Activated CD4-positive, alpha-beta T cell treated with anti-CD3 and anti-CD28 coated beads, Interleukin-2, amount 10 ng/mL, durations not matched to agents 7 days and 5 days (primary cell): ENCODE data around the gene BCAT1. TPM values are rescaled to one million over a fixed set of nuclear protein-coding genes. Genes with fewer than 3 reads are reported as not detected.

Source experiments
- CTCF ChIA-PET: fragments of 350-600 bp; sonication (Branson Sonifier 250); formaldehyde crosslinking; loops from one replicate; lab custom pipeline; 2021; ENCODE audit warnings: antibody characterized with exemption; lab: Charles Lee
- POLR2A ChIA-PET: fragments of 350-600 bp; sonication (Branson Sonifier 250); formaldehyde crosslinking; loops from one replicate; lab custom pipeline; 2021; ENCODE audit warnings: antibody characterized with exemption; lab: Charles Lee
- DNase-seq: peaks from one replicate; pipeline ENCODE4 v3.0.0-alpha.2; 2020
- H3K27ac Mint-ChIP-seq: one replicate; pipeline ENCODE4 v1.8.0; 2021; ENCODE audit warnings: mild to moderate bottlenecking, moderate library complexity, mixed read lengths
- H3K27me3 Mint-ChIP-seq: one replicate; pipeline ENCODE4 v1.8.0; 2021; ENCODE audit warnings: mixed read lengths
- H3K36me3 Mint-ChIP-seq: one replicate; pipeline ENCODE4 v1.8.0; 2021; ENCODE audit warnings: low read depth, mixed read lengths
- H3K4me1 Mint-ChIP-seq: one replicate; pipeline ENCODE4 v1.8.0; 2021; ENCODE audit warnings: mixed read lengths
- H3K4me3 Mint-ChIP-seq: one replicate; pipeline ENCODE4 v1.8.0; 2021; ENCODE audit warnings: mild to moderate bottlenecking, moderate library complexity, mixed read lengths
- H3K9me3 Mint-ChIP-seq: one replicate; pipeline ENCODE4 v1.8.0; 2021; ENCODE audit warnings: mixed read lengths
- total RNA-seq, 2 experiments: library from RNA; stranded (reverse); gene quantifications; one replicate each; pipeline ENCODE4 v1.2.3, GENCODE V29; 2021

BCAT1 gene
- total RNA-seq, 2 experiments from 2014 or later: 6.9 to 7.3 TPM

- Mint-ChIP-seq H3K4me3 (peak overlapping the region; percentile 90), H3K27me3 (peaks cover 14% of the 10 kb centered on the region), H3K4me1 (peaks cover 34% of the 10 kb centered on the region), H3K9me3 (no peaks in the 10 kb centered on the region), H3K36me3 (peaks cover 4% of the 10 kb centered on the region), H3K27ac (peak overlapping the region; percentile 91)
- CTCF ChIA-PET: interaction anchor here (1.2 kb wide), 1 partner anchor 13 kb away, joined by 4 read pairs; no protein-coding TSS in a partner anchor
- DNase-seq: peak; percentile 26
- POLR2A ChIA-PET: interaction anchor here (1.0 kb wide), 1 partner anchor 45 kb away, joined by 6 read pairs; no protein-coding TSS in a partner anchor
These were observed 47.1 kb downstream of the BCAT1 start for GRCh38 chr12:24901576-24902461.

- ChIA-PET POLR2A (no interaction called here), CTCF (interaction anchor here (1.2 kb wide), 1 partner anchor 12 kb away, joined by 4 read pairs; no protein-coding TSS in a partner anchor)
- peaks cover 4% of the 10 kb centered on the region for H3K36me3 Mint-ChIP-seq
- no peak for DNase-seq
- H3K27ac Mint-ChIP-seq: no peak overlapping the region
- peaks cover 34% of the 10 kb centered on the region for H3K4me1 Mint-ChIP-seq
- H3K4me3 Mint-ChIP-seq: no peak overlapping the region
- H3K9me3 Mint-ChIP-seq: no peaks in the 10 kb centered on the region
- peaks cover 14% of the 10 kb centered on the region for H3K27me3 Mint-ChIP-seq
These were observed 48.7 kb downstream of the BCAT1 start for GRCh38 chr12:24900196-24900595.

- H3K27me3 Mint-ChIP-seq: peaks cover 15% of the 10 kb centered on the region
- no peaks in the 10 kb centered on the region for H3K9me3 Mint-ChIP-seq
- peaks cover 34% of the 10 kb centered on the region for H3K4me1 Mint-ChIP-seq
- no peak overlapping the region for H3K4me3 Mint-ChIP-seq
- CTCF ChIA-PET: interaction anchor here (0.6 kb wide), 1 partner anchor 46 kb away, joined by 3 read pairs; no protein-coding TSS in a partner anchor
- H3K27ac Mint-ChIP-seq: no peak overlapping the region
- no peak for DNase-seq
- H3K36me3 Mint-ChIP-seq: peaks cover 4% of the 10 kb centered on the region
- POLR2A ChIA-PET: no interaction called here
These were observed 49.3 kb downstream of the BCAT1 start for GRCh38 chr12:24899503-24900075.

- Mint-ChIP-seq H3K36me3 (peaks cover 4% of the 10 kb centered on the region), H3K4me3 (no peak overlapping the region), H3K27ac (no peak overlapping the region), H3K27me3 (peaks cover 12% of the 10 kb centered on the region), H3K9me3 (no peaks in the 10 kb centered on the region), H3K4me1 (peaks cover 31% of the 10 kb centered on the region)
- POLR2A ChIA-PET: no interaction called here
- no peak for DNase-seq
- CTCF ChIA-PET: no interaction called here
These were observed 50.3 kb downstream of the BCAT1 start for GRCh38 chr12:24898606-24899005.

- CTCF ChIA-PET: no interaction called here
- H3K36me3 Mint-ChIP-seq: peaks cover 4% of the 10 kb centered on the region
- no peaks in the 10 kb centered on the region for H3K9me3 Mint-ChIP-seq
- POLR2A ChIA-PET: no interaction called here
- no peak overlapping the region for H3K4me3 Mint-ChIP-seq
- no peak overlapping the region for H3K27ac Mint-ChIP-seq
- H3K27me3 Mint-ChIP-seq: peaks cover 9% of the 10 kb centered on the region
- H3K4me1 Mint-ChIP-seq: peaks cover 27% of the 10 kb centered on the region
- no peak for DNase-seq
These were observed 50.7 kb downstream of the BCAT1 start for GRCh38 chr12:24898185-24898584.

GRCh38 chr12:24896171-24896570 is 52.7 kb downstream of the BCAT1 start:
- Mint-ChIP-seq H3K27me3 (peaks cover 4% of the 10 kb centered on the region), H3K4me3 (no peak overlapping the region), H3K4me1 (peaks cover 10% of the 10 kb centered on the region), H3K27ac (no peak overlapping the region), H3K36me3 (peaks cover 4% of the 10 kb centered on the region), H3K9me3 (no peaks in the 10 kb centered on the region)
- DNase-seq: no peak
- ChIA-PET POLR2A (no interaction called here), CTCF (no interaction called here)

GRCh38 chr12:24895612-24896011 is 53.3 kb downstream of the BCAT1 start:
- Mint-ChIP-seq H3K27me3 (peaks cover 2% of the 10 kb centered on the region), H3K9me3 (no peaks in the 10 kb centered on the region), H3K36me3 (peaks cover 4% of the 10 kb centered on the region), H3K4me3 (no peak overlapping the region), H3K4me1 (peaks cover 7% of the 10 kb centered on the region), H3K27ac (no peak overlapping the region)
- POLR2A ChIA-PET: no interaction called here
- CTCF ChIA-PET: no interaction called here
- DNase-seq: no peak

- no peaks in the 10 kb centered on the region for H3K9me3 Mint-ChIP-seq
- H3K36me3 Mint-ChIP-seq: peaks cover 4% of the 10 kb centered on the region
- ChIA-PET POLR2A (no interaction called here), CTCF (no interaction called here)
- H3K27me3 Mint-ChIP-seq: peaks cover 2% of the 10 kb centered on the region
- H3K27ac Mint-ChIP-seq: no peak overlapping the region
- DNase-seq: no peak
- H3K4me1 Mint-ChIP-seq: peaks cover 4% of the 10 kb centered on the region
- no peak overlapping the region for H3K4me3 Mint-ChIP-seq
These were observed 54.0 kb downstream of the BCAT1 start for GRCh38 chr12:24894879-24895278.

GRCh38 chr12:24890048-24890803 is 58.7 kb downstream of the BCAT1 start:
- CTCF ChIA-PET: no interaction called here
- Mint-ChIP-seq H3K27me3 (peaks cover 2% of the 10 kb centered on the region), H3K36me3 (no peaks in the 10 kb centered on the region), H3K4me3 (no peak overlapping the region), H3K4me1 (no peaks in the 10 kb centered on the region), H3K9me3 (no peaks in the 10 kb centered on the region), H3K27ac (no peak overlapping the region)
- DNase-seq: no peak
- POLR2A ChIA-PET: no interaction called here

- H3K27ac Mint-ChIP-seq: no peak overlapping the region
- H3K36me3 Mint-ChIP-seq: no peaks in the 10 kb centered on the region
- no peaks in the 10 kb centered on the region for H3K4me1 Mint-ChIP-seq
- no peak overlapping the region for H3K4me3 Mint-ChIP-seq
- no peaks in the 10 kb centered on the region for H3K27me3 Mint-ChIP-seq
- POLR2A ChIA-PET: no interaction called here
- no peaks in the 10 kb centered on the region for H3K9me3 Mint-ChIP-seq
- DNase-seq: no peak
- CTCF ChIA-PET: interaction anchor here (1.5 kb wide), 1 partner anchor 11 kb away, joined by 4 read pairs; no protein-coding TSS in a partner anchor
These were observed 59.5 kb downstream of the BCAT1 start for GRCh38 chr12:24889411-24889810.

GRCh38 chr12:24888813-24889212 is 60.1 kb downstream of the BCAT1 start:
- H3K4me3 Mint-ChIP-seq: no peak overlapping the region
- no peaks in the 10 kb centered on the region for H3K27me3 Mint-ChIP-seq
- no peaks in the 10 kb centered on the region for H3K36me3 Mint-ChIP-seq
- ChIA-PET CTCF (interaction anchor here (1.5 kb wide), 1 partner anchor 12 kb away, joined by 4 read pairs; no protein-coding TSS in a partner anchor), POLR2A (no interaction called here)
- no peaks in the 10 kb centered on the region for H3K4me1 Mint-ChIP-seq
- no peak overlapping the region for H3K27ac Mint-ChIP-seq
- no peaks in the 10 kb centered on the region for H3K9me3 Mint-ChIP-seq
- no peak for DNase-seq

GRCh38 chr12:24884911-24885310 is 64.0 kb downstream of the BCAT1 start:
- Mint-ChIP-seq H3K36me3 (no peaks in the 10 kb centered on the region), H3K27ac (no peak overlapping the region), H3K4me1 (no peaks in the 10 kb centered on the region), H3K9me3 (no peaks in the 10 kb centered on the region), H3K27me3 (no peaks in the 10 kb centered on the region), H3K4me3 (no peak overlapping the region)
- ChIA-PET CTCF (no interaction called here), POLR2A (no interaction called here)
- no peak for DNase-seq
